A549 (cell line): ENCODE measurements around the gene NCAM2. TPM values are rescaled to one million over a fixed set of nuclear protein-coding genes. Genes with fewer than 3 reads are reported as not detected.

ENCODE experiments used
- ATAC-seq, 2 experiments: fragments of 200-7000 bp in 1 of 2; fragments of >200 bp in 1 of 2; cut with Nextera tagmentation in 1 of 2; cut with Tn5 transposase in 1 of 2; 3 replicates each; pipeline versions ENCODE4 v1.8.0 to v1.9.1; 2018 to 2020; ENCODE audit warnings: mild to moderate bottlenecking in 1 of 2, moderate library complexity in 1 of 2
- CTCF ChIA-PET: fragments of 300-600 bp; sonication (Branson Sonifier 250); formaldehyde crosslinking; extraction: SDS; loops from one replicate; lab custom pipeline; 2021; ENCODE audit warnings: antibody characterized with exemption, inconsistent platforms; lab: Yijun Ruan, JAX
- POLR2A ChIA-PET: fragments of 350-600 bp; formaldehyde crosslinking; extraction: SDS; loops from one replicate; lab custom pipeline; 2021; ENCODE audit warnings: antibody characterized with exemption, inconsistent platforms; lab: Yijun Ruan, JAX
- DNase-seq, 2 experiments: peaks; one replicate each; pipeline versions ENCODE4 v3.0.0 to v3.0.0-alpha.2; 2011 to 2016; ENCODE audit warnings: low read depth in 1 of 2, low spot score in 1 of 2
- FAIRE-seq: peaks from 2 replicates; lab custom pipeline; 2011; peaks lifted over from hg19 to GRCh38; lab: Jason Lieb, UNC
- H3K27ac ChIP-seq, 2 experiments: fragments of >200 bp; sonication (Bioruptor Twin); formaldehyde crosslinking; 3 replicates each; pipeline ENCODE4 v1.5.1; 2016 to 2017
- H3K4me1 ChIP-seq: fragments of >200 bp; sonication (Bioruptor Twin); formaldehyde crosslinking; 3 replicates; pipeline ENCODE4 v1.6.1; 2016
- H3K4me2 ChIP-seq: fragments of >200 bp; sonication (Bioruptor Twin); formaldehyde crosslinking; 3 replicates; pipeline ENCODE4 v1.6.1; 2016
- H3K4me3 ChIP-seq: fragments of >200 bp; sonication (Bioruptor Twin); formaldehyde crosslinking; 3 replicates; pipeline ENCODE4 v1.5.1; 2016
- H3K9me3 ChIP-seq: fragments of >200 bp; sonication (Bioruptor Twin); formaldehyde crosslinking; 3 replicates; pipeline ENCODE4 v1.6.1; 2016
- BHLHE40 ChIP-seq: IDR thresholded peaks from 2 replicates; pipeline ENCODE4 v1.6.1; 2012; ENCODE audit warnings: low read depth, low read length, inconsistent platforms
- CBX8 ChIP-seq: fragments of 200-600 bp; sonication (generic); IDR thresholded peaks from 2 replicates; pipeline ENCODE4 v1.6.1; 2016
- CEBPB ChIP-seq, 2 experiments: fragments of >200 bp in 1 of 2; sonication (Bioruptor Twin) in 1 of 2; formaldehyde crosslinking in 1 of 2; IDR thresholded peaks; 2 replicates each; pipeline ENCODE4 v1.6.1; 2012 to 2016
- EHF ChIP-seq: fragments of 250-450 bp; sonication (Bioruptor Pico); IDR thresholded peaks from 2 replicates; pipeline ENCODE4 v1.5.0; 2020; ENCODE audit warnings: mild to moderate bottlenecking
- EHMT2 ChIP-seq: fragments of 200-600 bp; sonication (generic); IDR thresholded peaks from 2 replicates; pipeline ENCODE4 v1.6.1; 2016; ENCODE audit warnings: antibody characterized with exemption, low read depth, mild to moderate bottlenecking, moderate library complexity
- ESRRA ChIP-seq: fragments of 150-350 bp; IDR thresholded peaks from 2 replicates; pipeline ENCODE4 v1.6.1; 2014; ENCODE audit warnings: mild to moderate bottlenecking, low read length, borderline replicate concordance
- FOXS1 ChIP-seq: fragments of 250-450 bp; sonication (Bioruptor Pico); IDR thresholded peaks from 2 replicates; pipeline ENCODE4 v1.5.0; 2020; ENCODE audit warnings: mild to moderate bottlenecking, moderate library complexity
- HDAC2 ChIP-seq: fragments of 200-600 bp; sonication (generic); IDR thresholded peaks from 2 replicates; pipeline ENCODE4 v1.6.1; 2016
- HOXA7 ChIP-seq: fragments of 250-450 bp; sonication (Bioruptor Pico); IDR thresholded peaks from 2 replicates; pipeline ENCODE4 v1.5.0; 2020; ENCODE audit warnings: mild to moderate bottlenecking, moderate library complexity
- KDM1A ChIP-seq: fragments of 200-600 bp; sonication (generic); IDR thresholded peaks from 2 replicates; pipeline ENCODE4 v1.6.1; 2016; ENCODE audit warnings: low read depth, mild to moderate bottlenecking
- MYC ChIP-seq: IDR thresholded peaks from 2 replicates; pipeline ENCODE4 v1.6.1; 2012; ENCODE audit warnings: mild to moderate bottlenecking, inconsistent platforms, low read length, improper control_type of control experiment, borderline replicate concordance
- NFE2L2 ChIP-seq: fragments of 150-350 bp; conservative IDR thresholded peaks from 2 replicates; pipeline ENCODE4 v1.6.1; 2014; ENCODE audit warnings: low read length
- PHF8 ChIP-seq: fragments of 200-600 bp; sonication (generic); IDR thresholded peaks from 2 replicates; pipeline ENCODE4 v1.6.1; 2016; ENCODE audit warnings: low read depth, mild to moderate bottlenecking, antibody characterized with exemption, moderate library complexity, borderline replicate concordance
- RARB ChIP-seq: fragments of 250-450 bp; sonication (Bioruptor Pico); IDR thresholded peaks from 2 replicates; pipeline ENCODE4 v1.8.0; 2021; ENCODE audit warnings: mild to moderate bottlenecking, moderate library complexity
- RCOR1 ChIP-seq: fragments of 150-350 bp; IDR thresholded peaks from 2 replicates; pipeline ENCODE4 v1.6.1; 2014; ENCODE audit warnings: antibody characterized with exemption, low read length, low read depth
- SMC3 ChIP-seq: fragments of >200 bp; sonication (Bioruptor Twin); formaldehyde crosslinking; IDR thresholded peaks from 3 replicates; pipeline ENCODE4 v1.6.1; 2018; ENCODE audit warnings: inconsistent platforms
- TFCP2L1 ChIP-seq: fragments of 250-450 bp; sonication (Bioruptor Pico); IDR thresholded peaks from 2 replicates; pipeline ENCODE4 v1.5.0; 2021; ENCODE audit warnings: mild to moderate bottlenecking
- ZFP36 ChIP-seq: fragments of 450-650 bp; IDR thresholded peaks from 2 replicates; pipeline ENCODE4 v1.6.1; 2014; ENCODE audit warnings: borderline replicate concordance; ENCODE audit not compliant: partially characterized antibody
- ZSCAN20 ChIP-seq: fragments of 250-450 bp; sonication (Bioruptor Pico); IDR thresholded peaks from 2 replicates; pipeline ENCODE4 v1.8.0; 2022; ENCODE audit warnings: mild to moderate bottlenecking, moderate library complexity
- WGBS: methylation state at CpG from one replicate; pipeline ENCODE4 v1.1.6; 2017; ENCODE audit errors: missing lambda C conversion rate; 5-methylcytosine and 5-hydroxymethylcytosine counted together
- polyA plus RNA-seq, 4 experiments: library from polyadenylated mRNA; depleted of rRNA in 3 of 4; stranded (reverse); fragments of >200 nt; fragmentation: RNase III in 1 of 4; extraction: RNeasy Plus Mini Kit Qiagen cat#74134 plus additional on column Dnase treatment in 1 of 4; gene quantifications; 2 replicates in 3 of 4; 3 replicates in 1 of 4; pipeline ENCODE4 v1.2.3, GENCODE V29; 2011 to 2017
- TF ChIP-seq, protein P1 (sequence below): fragments of 250-450 bp; sonication (Bioruptor Pico); IDR thresholded peaks from 2 replicates; pipeline ENCODE4 v1.5.0; 2020; ENCODE audit warnings: low read depth, mild to moderate bottlenecking, moderate library complexity
- TF ChIP-seq, protein P2 (sequence below): IDR thresholded peaks from 2 replicates; pipeline ENCODE4 v1.6.1; 2012
- TF ChIP-seq, protein P3 (sequence below): fragments of 150-350 bp; IDR thresholded peaks from 2 replicates; pipeline ENCODE4 v1.6.1; 2014; ENCODE audit warnings: low read depth, mild to moderate bottlenecking, low read length
- TF ChIP-seq, protein P4 (sequence below): IDR thresholded peaks from 2 replicates; pipeline ENCODE4 v1.6.1; 2012
- TF ChIP-seq, protein P5 (sequence below): fragments of 450-650 bp; IDR thresholded peaks from 2 replicates; pipeline ENCODE4 v1.6.1; 2014; ENCODE audit warnings: antibody characterized with exemption
- TF ChIP-seq, protein P6 (sequence below): fragments of >200 bp; sonication (Bioruptor Twin); formaldehyde crosslinking; IDR thresholded peaks from 3 replicates; pipeline ENCODE4 v1.5.1; 2016
- TF ChIP-seq, protein P7 (sequence below): fragments of 250-450 bp; sonication (Bioruptor Pico); IDR thresholded peaks from 2 replicates; pipeline ENCODE4 v1.5.0; 2021; ENCODE audit warnings: mild to moderate bottlenecking, moderate library complexity, borderline replicate concordance

Gene NCAM2
- polyA plus RNA-seq, 2 of the 4 experiments (the other 2 are of a cell fraction) = not detected

DNA sequence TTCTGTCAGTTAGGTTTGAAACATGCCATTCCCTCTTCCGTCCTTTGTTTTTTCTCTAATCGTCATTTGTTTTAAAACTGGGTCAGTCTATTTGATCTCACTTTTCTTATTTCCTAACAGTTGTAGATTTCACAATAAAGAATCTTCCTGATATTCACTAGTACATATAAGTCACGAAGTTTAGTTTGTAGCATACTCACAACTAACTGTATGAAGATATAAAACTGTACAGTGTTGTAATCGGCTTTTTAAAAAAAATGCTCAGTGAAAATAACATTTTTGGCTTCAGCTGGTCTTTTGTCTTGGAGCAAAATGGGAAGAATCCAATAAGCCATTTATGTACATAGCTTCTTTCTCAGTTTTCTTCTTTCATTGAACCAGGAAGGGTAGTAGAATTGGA lies 78.3 kb downstream of the NCAM2 start (continued):
- TF ChIP-seq, protein P1, sequence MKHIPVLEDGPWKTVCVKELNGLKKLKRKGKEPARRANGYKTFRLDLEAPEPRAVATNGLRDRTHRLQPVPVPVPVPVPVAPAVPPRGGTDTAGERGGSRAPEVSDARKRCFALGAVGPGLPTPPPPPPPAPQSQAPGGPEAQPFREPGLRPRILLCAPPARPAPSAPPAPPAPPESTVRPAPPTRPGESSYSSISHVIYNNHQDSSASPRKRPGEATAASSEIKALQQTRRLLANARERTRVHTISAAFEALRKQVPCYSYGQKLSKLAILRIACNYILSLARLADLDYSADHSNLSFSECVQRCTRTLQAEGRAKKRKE = no peak
- TF ChIP-seq, protein P2, sequence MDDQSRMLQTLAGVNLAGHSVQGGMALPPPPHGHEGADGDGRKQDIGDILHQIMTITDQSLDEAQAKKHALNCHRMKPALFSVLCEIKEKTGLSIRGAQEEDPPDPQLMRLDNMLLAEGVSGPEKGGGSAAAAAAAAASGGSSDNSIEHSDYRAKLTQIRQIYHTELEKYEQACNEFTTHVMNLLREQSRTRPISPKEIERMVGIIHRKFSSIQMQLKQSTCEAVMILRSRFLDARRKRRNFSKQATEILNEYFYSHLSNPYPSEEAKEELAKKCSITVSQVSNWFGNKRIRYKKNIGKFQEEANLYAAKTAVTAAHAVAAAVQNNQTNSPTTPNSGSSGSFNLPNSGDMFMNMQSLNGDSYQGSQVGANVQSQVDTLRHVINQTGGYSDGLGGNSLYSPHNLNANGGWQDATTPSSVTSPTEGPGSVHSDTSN = no peak
- TF ChIP-seq ZSCAN20 (no peak), TFCP2L1 (CRISPR knock-in tag) (no peak), HDAC2 (no peak), ESRRA (no peak), EHF (CRISPR knock-in tag) (no peak), NFE2L2 (no peak), RCOR1 (no peak), KDM1A (no peak), EHMT2 (no peak)
- TF ChIP-seq, protein P3, sequence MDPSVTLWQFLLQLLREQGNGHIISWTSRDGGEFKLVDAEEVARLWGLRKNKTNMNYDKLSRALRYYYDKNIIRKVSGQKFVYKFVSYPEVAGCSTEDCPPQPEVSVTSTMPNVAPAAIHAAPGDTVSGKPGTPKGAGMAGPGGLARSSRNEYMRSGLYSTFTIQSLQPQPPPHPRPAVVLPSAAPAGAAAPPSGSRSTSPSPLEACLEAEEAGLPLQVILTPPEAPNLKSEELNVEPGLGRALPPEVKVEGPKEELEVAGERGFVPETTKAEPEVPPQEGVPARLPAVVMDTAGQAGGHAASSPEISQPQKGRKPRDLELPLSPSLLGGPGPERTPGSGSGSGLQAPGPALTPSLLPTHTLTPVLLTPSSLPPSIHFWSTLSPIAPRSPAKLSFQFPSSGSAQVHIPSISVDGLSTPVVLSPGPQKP = no peak
- TF ChIP-seq, protein P4, sequence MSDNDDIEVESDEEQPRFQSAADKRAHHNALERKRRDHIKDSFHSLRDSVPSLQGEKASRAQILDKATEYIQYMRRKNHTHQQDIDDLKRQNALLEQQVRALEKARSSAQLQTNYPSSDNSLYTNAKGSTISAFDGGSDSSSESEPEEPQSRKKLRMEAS = no peak
- TF ChIP-seq, protein P5, sequence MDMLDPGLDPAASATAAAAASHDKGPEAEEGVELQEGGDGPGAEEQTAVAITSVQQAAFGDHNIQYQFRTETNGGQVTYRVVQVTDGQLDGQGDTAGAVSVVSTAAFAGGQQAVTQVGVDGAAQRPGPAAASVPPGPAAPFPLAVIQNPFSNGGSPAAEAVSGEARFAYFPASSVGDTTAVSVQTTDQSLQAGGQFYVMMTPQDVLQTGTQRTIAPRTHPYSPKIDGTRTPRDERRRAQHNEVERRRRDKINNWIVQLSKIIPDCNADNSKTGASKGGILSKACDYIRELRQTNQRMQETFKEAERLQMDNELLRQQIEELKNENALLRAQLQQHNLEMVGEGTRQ = no peak

DNA sequence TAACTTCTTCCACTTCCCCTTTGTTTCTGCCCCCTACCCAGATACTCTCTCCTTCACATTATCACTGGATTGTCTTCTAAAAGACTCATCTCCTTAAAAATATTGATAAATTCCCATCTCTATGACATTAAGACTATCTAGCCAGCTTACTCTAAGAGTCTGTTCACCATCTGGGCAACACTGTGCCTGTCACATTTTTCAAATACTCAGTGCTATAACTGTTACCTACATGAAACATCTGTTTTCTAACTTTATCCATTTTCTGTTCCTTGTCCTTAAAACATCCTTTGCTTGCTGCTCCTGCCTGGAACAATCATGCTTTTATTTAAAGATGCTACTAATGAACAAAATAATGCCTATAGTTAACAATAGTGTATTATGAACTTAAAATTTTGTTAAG lies 81.4 kb downstream of the NCAM2 start:
- no peak for ATAC-seq
- TF ChIP-seq FOXS1 (CRISPR knock-in tag) = no peak
- no peak for TF ChIP-seq CEBPB (IDR thresholded peaks at IDR 0.05)
- FAIRE-seq = no peak

DNA sequence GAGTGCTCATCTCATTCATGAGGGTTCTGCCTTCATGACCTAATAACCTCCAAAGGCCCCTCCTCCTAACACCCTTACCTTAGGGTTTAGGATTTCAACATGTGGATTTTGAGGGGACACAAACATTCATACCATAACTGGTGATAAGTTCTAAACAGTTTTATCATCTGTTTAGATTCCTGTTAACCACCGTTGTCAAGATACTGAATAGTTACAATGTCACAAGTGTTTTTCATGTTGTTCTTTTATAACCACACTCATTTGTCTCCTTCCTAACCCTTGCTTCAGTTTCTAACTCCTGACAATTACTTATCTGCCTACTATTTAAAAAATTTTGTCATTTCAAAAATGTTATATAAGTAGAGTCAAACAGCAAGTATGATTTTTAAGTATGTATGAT lies 86.0 kb downstream of the NCAM2 start:
- no peak for TF ChIP-seq MYC
- TF ChIP-seq ZFP36 = no peak
- ChIA-PET POLR2A (no interaction called here), CTCF (no interaction called here)
- no peak overlapping the region for H3K4me3 ChIP-seq
- no peaks in the 10 kb centered on the region for H3K4me1 ChIP-seq
- WGBS = 4% methylated on average over 1 of the region's 1 CpG
- FAIRE-seq (no peak), ATAC-seq (no peak), DNase-seq (no peak)
- H3K9me3 ChIP-seq = no peaks in the 10 kb centered on the region
- no peak overlapping the region for H3K27ac ChIP-seq
- no peak overlapping the region for H3K4me2 ChIP-seq

More for the DNA sequence above, 81.4 kb downstream of the NCAM2 start:
- Histone ChIP-seq H3K4me1 (no peaks in the 10 kb centered on the region), H3K27ac (no peak overlapping the region), H3K4me2 (no peak overlapping the region), H3K4me3 (no peak overlapping the region), H3K9me3 (no peaks in the 10 kb centered on the region)
- ChIA-PET POLR2A (no interaction called here), CTCF (no interaction called here)
- DNase-seq = no peak

DNA sequence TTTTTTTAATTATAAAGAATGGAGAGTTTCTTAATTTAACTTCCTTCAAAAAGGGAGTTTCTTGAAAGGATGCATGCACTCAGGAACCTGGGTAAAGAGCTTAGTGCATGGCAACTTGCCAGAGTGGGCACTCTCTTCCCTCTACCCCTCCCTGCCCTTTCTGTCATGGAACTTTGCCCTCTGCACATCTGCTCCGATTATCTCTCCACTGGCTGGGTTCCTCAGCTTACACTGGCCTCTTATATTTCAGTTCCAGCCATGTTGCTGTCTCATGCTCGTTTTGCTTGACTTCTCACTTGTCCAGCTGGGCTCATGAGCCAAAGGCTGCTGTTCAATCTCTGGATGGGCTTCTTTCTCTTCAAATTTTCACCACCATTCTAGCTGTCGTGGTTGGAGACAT lies 87.0 kb downstream of the NCAM2 start:
- ChIA-PET POLR2A (no interaction called here), CTCF (no interaction called here)
- Histone ChIP-seq H3K27ac (no peak overlapping the region), H3K9me3 (no peaks in the 10 kb centered on the region), H3K4me2 (no peak overlapping the region), H3K4me1 (no peaks in the 10 kb centered on the region), H3K4me3 (no peak overlapping the region)
- WGBS = 2% methylated on average over 3 of the region's 3 CpGs
- ATAC-seq (no peak), FAIRE-seq (no peak), DNase-seq (no peak)
- TF ChIP-seq SMC3 (no peak), BHLHE40 (no peak), RARB (CRISPR knock-in tag) (no peak), HOXA7 (no peak), PHF8 (no peak), RCOR1 (no peak), CBX8 (no peak)
- TF ChIP-seq, protein P6, sequence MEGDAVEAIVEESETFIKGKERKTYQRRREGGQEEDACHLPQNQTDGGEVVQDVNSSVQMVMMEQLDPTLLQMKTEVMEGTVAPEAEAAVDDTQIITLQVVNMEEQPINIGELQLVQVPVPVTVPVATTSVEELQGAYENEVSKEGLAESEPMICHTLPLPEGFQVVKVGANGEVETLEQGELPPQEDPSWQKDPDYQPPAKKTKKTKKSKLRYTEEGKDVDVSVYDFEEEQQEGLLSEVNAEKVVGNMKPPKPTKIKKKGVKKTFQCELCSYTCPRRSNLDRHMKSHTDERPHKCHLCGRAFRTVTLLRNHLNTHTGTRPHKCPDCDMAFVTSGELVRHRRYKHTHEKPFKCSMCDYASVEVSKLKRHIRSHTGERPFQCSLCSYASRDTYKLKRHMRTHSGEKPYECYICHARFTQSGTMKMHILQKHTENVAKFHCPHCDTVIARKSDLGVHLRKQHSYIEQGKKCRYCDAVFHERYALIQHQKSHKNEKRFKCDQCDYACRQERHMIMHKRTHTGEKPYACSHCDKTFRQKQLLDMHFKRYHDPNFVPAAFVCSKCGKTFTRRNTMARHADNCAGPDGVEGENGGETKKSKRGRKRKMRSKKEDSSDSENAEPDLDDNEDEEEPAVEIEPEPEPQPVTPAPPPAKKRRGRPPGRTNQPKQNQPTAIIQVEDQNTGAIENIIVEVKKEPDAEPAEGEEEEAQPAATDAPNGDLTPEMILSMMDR = no peak
- TF ChIP-seq, protein P7, sequence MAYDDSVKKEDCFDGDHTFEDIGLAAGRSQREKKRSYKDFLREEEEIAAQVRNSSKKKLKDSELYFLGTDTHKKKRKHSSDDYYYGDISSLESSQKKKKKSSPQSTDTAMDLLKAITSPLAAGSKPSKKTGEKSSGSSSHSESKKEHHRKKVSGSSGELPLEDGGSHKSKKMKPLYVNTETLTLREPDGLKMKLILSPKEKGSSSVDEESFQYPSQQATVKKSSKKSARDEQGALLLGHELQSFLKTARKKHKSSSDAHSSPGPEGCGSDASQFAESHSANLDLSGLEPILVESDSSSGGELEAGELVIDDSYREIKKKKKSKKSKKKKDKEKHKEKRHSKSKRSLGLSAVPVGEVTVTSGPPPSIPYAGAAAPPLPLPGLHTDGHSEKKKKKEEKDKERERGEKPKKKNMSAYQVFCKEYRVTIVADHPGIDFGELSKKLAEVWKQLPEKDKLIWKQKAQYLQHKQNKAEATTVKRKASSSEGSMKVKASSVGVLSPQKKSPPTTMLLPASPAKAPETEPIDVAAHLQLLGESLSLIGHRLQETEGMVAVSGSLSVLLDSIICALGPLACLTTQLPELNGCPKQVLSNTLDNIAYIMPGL = no peak
- TF ChIP-seq, protein P4 = no peak
